Liver (tissue), 3 donors: ENCODE measurements around the gene POLA1.

Source experiments
- CTCF ChIP-seq: fragments of 150-350 bp; IDR thresholded peaks from 2 replicates; pipeline ENCODE4 v1.5.1; 2017; ENCODE audit warnings: improper control_type of control experiment, low read depth, low read length; ENCODE audit not compliant: missing input control
- EGR1 ChIP-seq, 2 donors: IDR thresholded peaks; 2 replicates each; pipeline ENCODE4 v1.6.1; 2016 to 2018; ENCODE audit warnings: antibody characterized with exemption in 2 of 2, low read depth in 2 of 2
- FOXA1 ChIP-seq: IDR thresholded peaks from 2 replicates; pipeline ENCODE4 v1.6.1; 2016; ENCODE audit warnings: antibody characterized with exemption
- GABPA ChIP-seq, 2 donors: IDR thresholded peaks in 1 of 2; conservative IDR thresholded peaks in 1 of 2; 2 replicates each; pipeline ENCODE4 v1.6.1; 2016; ENCODE audit warnings: antibody characterized with exemption in 2 of 2, mild to moderate bottlenecking in 1 of 2, moderate library complexity in 1 of 2
- HNF4A ChIP-seq, 2 donors: conservative IDR thresholded peaks; 2 replicates each; pipeline ENCODE4 v1.6.1; 2016; ENCODE audit warnings: antibody characterized with exemption in 2 of 2, mild to moderate bottlenecking in 2 of 2
- JUND ChIP-seq, 2 donors: IDR thresholded peaks; 2 replicates each; pipeline ENCODE4 v1.6.1; 2016; ENCODE audit warnings: antibody characterized with exemption in 2 of 2
- MAX ChIP-seq: IDR thresholded peaks from 2 replicates; pipeline ENCODE4 v1.6.1; 2016; ENCODE audit warnings: antibody characterized with exemption
- RAD21 ChIP-seq, 2 donors: IDR thresholded peaks; 2 replicates each; pipeline ENCODE4 v1.6.1; 2016; ENCODE audit warnings: antibody characterized with exemption in 2 of 2, mild to moderate bottlenecking in 2 of 2
- REST ChIP-seq: IDR thresholded peaks from 2 replicates; pipeline ENCODE4 v1.6.1; 2016; ENCODE audit warnings: antibody characterized with exemption, mild to moderate bottlenecking
- RXRA ChIP-seq, 2 donors: IDR thresholded peaks; 2 replicates each; pipeline ENCODE4 v1.6.1; 2017 to 2018; ENCODE audit warnings: antibody characterized with exemption in 2 of 2, mild to moderate bottlenecking in 1 of 2
- SP1 ChIP-seq: IDR thresholded peaks from 2 replicates; pipeline ENCODE4 v1.6.1; 2018; ENCODE audit warnings: antibody characterized with exemption, mild to moderate bottlenecking
- TAF1 ChIP-seq: conservative IDR thresholded peaks from 2 replicates; pipeline ENCODE4 v1.6.1; 2016; ENCODE audit warnings: antibody characterized with exemption, mild to moderate bottlenecking
- YY1 ChIP-seq: IDR thresholded peaks from 2 replicates; pipeline ENCODE4 v1.6.1; 2016; ENCODE audit warnings: antibody characterized with exemption, mild to moderate bottlenecking
- donor health status: healthy.
- donor health status: healthy.

GRCh38 chrX:25014366-25014838 lies 320.7 kb downstream of the POLA1 start:
- TF ChIP-seq CTCF (no peak), RAD21 (IDR thresholded peaks at IDR 0.05) (no peak), EGR1 (IDR thresholded peaks at IDR 0.05; ENCODE audit: low read depth in 2 of 2) (no peak), MAX (no peak), TAF1 (no peak), JUND (IDR thresholded peaks at IDR 0.05) (no peak), RXRA (IDR thresholded peaks at IDR 0.05) (no peak), HNF4A (conservative IDR thresholded peaks at IDR 0.05) (no peak), REST (no peak), GABPA (IDR thresholded peaks at IDR 0.05 in 1 of 2, conservative IDR thresholded peaks at IDR 0.05 in 1 of 2) (no peak), SP1 (no peak), YY1 (no peak), FOXA1 (no peak)
